Measurements from ENCODE around the gene ZNF33B. TPM values are rescaled to one million over a fixed set of nuclear protein-coding genes. Genes with fewer than 3 reads are reported as not detected.
A peak's percentile ranks its signal among the peaks of the same experiment; 100 is the strongest.

The ZNF33B gene
- total and polyA plus RNA-seq, 7 donors = 2.2 to 10.6 (median 5.1) TPM

DNA sequence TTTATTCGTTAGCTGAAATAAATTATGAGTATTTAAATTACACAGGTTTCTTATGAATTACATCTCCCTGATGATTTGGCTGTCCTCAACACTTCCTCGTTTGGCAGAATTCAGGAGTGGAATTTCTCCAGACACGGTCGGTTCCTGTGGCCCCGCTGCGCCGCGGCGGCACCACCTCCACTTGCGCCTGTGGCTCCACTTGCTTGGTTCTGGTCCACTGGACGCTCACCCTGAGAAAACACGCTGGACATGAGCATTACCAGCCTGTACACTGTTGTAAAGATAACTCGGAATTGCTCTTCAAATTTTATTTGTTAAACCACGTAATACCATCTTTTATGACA is 85.3 kb downstream of the ZNF33B start:
- Histone ChIP-seq H3K4me3 (peak overlapping the region; percentile 92), H3K27ac (peak overlapping the region; percentile 51), H3K36me3 (ENCODE audit: insufficient read depth in 1 of 2, low read depth in 1 of 2) (peaks cover 0 to 5% of the 10 kb centered on the region in 2 donors), H3K4me1 (peaks cover 11% of the 10 kb centered on the region), H3K9me3 (no peaks in the 10 kb centered on the region), H3K27me3 (ENCODE audit: insufficient read depth in 3 of 3, low read length in 2 of 3) (no peaks in the 10 kb centered on the region)
- DNase-seq (no peak), ATAC-seq (peak; percentile 37 to 71 (median 48))
- intact Hi-C loops (cut with DNase I) = loop anchor here (5.0 kb wide), 1 partner anchor 84 kb away; the partner anchor contains the start of gene ZNF33B (in 2 of the 2)
- 3 to 5% (median 3%) methylated on average over 14 of the region's 14 CpGs for WGBS, 3 donors
- TF ChIP-seq, protein P1, sequence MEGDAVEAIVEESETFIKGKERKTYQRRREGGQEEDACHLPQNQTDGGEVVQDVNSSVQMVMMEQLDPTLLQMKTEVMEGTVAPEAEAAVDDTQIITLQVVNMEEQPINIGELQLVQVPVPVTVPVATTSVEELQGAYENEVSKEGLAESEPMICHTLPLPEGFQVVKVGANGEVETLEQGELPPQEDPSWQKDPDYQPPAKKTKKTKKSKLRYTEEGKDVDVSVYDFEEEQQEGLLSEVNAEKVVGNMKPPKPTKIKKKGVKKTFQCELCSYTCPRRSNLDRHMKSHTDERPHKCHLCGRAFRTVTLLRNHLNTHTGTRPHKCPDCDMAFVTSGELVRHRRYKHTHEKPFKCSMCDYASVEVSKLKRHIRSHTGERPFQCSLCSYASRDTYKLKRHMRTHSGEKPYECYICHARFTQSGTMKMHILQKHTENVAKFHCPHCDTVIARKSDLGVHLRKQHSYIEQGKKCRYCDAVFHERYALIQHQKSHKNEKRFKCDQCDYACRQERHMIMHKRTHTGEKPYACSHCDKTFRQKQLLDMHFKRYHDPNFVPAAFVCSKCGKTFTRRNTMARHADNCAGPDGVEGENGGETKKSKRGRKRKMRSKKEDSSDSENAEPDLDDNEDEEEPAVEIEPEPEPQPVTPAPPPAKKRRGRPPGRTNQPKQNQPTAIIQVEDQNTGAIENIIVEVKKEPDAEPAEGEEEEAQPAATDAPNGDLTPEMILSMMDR (IDR thresholded peaks at IDR 0.05) = no peak

DNA sequence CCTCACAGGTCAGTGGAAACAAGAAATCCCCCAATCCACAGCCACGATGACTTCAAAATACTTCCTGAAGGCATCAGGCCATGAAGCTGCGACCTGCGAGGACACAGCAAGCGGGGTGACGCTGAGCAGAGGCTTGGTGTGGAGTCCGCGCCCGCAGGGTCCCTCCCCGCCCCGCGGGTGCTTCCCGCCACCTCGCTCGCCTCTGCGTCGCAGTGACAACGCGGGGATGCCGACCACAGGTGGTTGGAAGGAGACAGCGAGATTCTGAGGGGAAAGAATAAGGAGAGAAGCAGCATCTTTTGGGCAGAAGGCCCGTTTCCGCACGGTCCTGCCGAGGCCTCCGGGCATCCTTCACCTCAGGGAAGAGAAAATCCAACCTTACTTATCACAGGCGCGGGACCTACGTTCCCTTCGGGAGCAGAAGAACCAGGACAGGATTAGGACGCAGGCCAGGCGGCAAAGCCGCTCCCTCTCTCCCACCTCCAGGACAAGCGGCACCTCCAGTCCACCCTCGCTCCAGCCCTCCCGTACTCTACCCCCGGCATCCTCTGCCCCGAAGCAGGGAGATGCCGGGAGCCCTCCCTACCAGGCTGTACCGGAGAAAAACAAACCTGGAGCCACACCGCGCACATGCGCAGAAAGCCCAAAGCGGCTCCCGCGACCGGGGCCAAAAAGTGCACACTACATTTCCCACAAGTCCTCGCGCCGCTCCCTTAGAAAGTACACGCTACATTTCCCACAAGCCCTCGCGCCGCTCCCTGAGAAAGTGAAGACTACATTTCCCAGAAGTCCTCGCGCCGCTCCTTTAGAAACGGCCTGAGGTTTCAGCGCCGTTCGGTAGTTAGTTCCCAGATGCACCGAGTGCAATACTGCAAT is 85.9 kb downstream of the ZNF33B start:
- Histone ChIP-seq H3K36me3 (ENCODE audit: insufficient read depth in 1 of 2, low read depth in 1 of 2) (peaks cover 0 to 5% of the 10 kb centered on the region in 2 donors), H3K4me3 (peak overlapping the region; percentile 92), H3K9me3 (no peaks in the 10 kb centered on the region), H3K4me1 (peaks cover 11% of the 10 kb centered on the region), H3K27ac (peak overlapping the region; percentile 72), H3K27me3 (ENCODE audit: insufficient read depth in 3 of 3, low read length in 2 of 3) (no peaks in the 10 kb centered on the region)
- peak; percentile 98 to 100 (median 100) for ATAC-seq
- TF ChIP-seq, protein P1 (IDR thresholded peaks at IDR 0.05) = no peak
- intact Hi-C loops (cut with DNase I) = loop anchor here (5.0 kb wide), 1 partner anchor 85 kb away; the partner anchor contains the start of gene ZNF33B (in 2 of the 2)
- 0% methylated on average over 60 to 61 of the region's 61 CpGs for WGBS, 3 donors
- peak; percentile 95 to 97 for DNase-seq

DNA sequence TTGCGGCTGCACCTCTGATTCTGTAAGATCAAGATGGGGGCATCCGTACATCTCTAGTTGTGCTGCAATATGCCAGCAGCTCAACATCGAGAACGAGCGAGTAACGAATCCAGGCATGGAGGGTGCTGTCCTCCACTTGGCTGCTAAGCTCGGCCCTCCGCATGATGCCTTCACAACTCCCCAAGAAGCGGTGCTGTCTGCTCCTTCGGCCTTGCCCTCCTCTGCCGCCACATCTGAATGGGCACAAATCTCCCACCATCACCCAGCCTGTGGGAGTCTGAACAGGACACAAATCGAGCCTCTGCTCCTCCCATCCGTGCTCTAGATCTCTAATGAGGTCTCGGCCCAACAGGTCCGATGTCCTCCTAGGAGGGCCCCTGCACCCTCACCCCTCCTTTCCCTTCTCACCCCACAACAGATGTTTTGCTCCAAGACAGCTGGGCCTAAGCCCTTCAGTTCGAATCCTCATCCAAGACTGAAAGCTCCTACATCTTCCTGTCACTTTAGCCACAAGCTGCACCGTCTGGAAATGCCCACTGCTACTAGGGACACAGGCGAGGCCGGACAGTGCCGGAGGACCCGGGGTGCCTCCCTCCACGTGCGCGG is 86.7 kb downstream of the ZNF33B start:
- DNase-seq = no peak
- ATAC-seq = no peak
- peaks cover 11% of the 10 kb centered on the region for H3K4me1 ChIP-seq
- peak overlapping the region; percentile 92 for H3K4me3 ChIP-seq
- peaks cover 0 to 5% of the 10 kb centered on the region in 2 donors for H3K36me3 ChIP-seq (ENCODE audit: insufficient read depth in 1 of 2, low read depth in 1 of 2)
- H3K27me3 ChIP-seq (ENCODE audit: insufficient read depth in 3 of 3, low read length in 2 of 3) = no peaks in the 10 kb centered on the region
- peak overlapping the region; percentile 72 for H3K27ac ChIP-seq
- TF ChIP-seq, protein P1 (IDR thresholded peaks at IDR 0.05) = no peak
- H3K9me3 ChIP-seq = peaks cover 6% of the 10 kb centered on the region
- WGBS, 3 donors = 46 to 48% (median 47%) methylated on average over 24 of the region's 24 CpGs
- intact Hi-C loops (cut with DNase I) = loop anchor here (5.0 kb wide), 1 partner anchor 86 kb away; the partner anchor contains the start of gene ZNF33B (in 2 of the 2)

DNA sequence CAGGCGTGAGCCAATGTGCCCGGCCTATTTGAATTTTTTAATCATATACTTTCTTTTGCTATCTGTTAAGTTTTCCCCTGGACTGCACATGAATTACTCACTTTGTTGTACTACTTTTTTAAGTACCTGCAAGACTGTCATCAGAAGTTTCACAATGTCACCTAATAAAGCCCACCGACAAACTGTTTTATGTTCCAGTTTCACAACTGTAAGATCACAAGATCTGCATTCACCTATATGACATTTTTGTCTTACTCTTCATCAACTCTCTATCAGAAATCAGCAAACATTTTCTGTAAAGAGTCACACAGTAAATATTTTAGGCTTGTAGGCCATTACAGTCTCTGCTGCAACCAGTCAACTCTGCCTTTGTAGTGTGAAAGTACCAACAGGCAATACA is 88.5 kb downstream of the ZNF33B start:
- peaks cover 11% of the 10 kb centered on the region for H3K4me1 ChIP-seq
- H3K4me3 ChIP-seq = no peak overlapping the region

More for the DNA sequence above, 88.5 kb downstream of the ZNF33B start:
- Histone ChIP-seq H3K27ac (no peak overlapping the region), H3K36me3 (ENCODE audit: insufficient read depth in 1 of 2, low read depth in 1 of 2) (peaks cover 0 to 5% of the 10 kb centered on the region in 2 donors), H3K27me3 (ENCODE audit: insufficient read depth in 3 of 3, low read length in 2 of 3) (no peaks in the 10 kb centered on the region), H3K9me3 (peaks cover 16% of the 10 kb centered on the region)
- DNase-seq (no peak), ATAC-seq (no peak)
- TF ChIP-seq, protein P1 (IDR thresholded peaks at IDR 0.05) = no peak
- 96 to 99% (median 99%) methylated on average over 3 of the region's 3 CpGs for WGBS, 3 donors
- intact Hi-C loops (cut with DNase I) = loop anchor here (5.0 kb wide), 1 partner anchor 87 kb away; the partner anchor contains the start of gene ZNF33B (in 2 of the 2)
